GM12864 (cell line): ENCODE measurements around the gene RXRB.
A peak's percentile ranks its signal among the peaks of the same experiment; 100 is the strongest.

Experiments used
- DNase-seq: peaks from one replicate; pipeline ENCODE4 v3.0.0-alpha.2; 2011; ENCODE audit warnings: low read depth
- H3K4me3 ChIP-seq: 2 replicates; pipeline ENCODE4 v1.5.1; 2011; ENCODE audit warnings: mild to moderate bottlenecking, low read depth, low read length, control low read depth
- CTCF ChIP-seq: IDR thresholded peaks from 2 replicates; pipeline ENCODE4 v1.5.1; 2011; ENCODE audit warnings: low read depth, mild to moderate bottlenecking, moderate library complexity, low read length, control low read depth, inconsistent platforms; ENCODE audit errors: missing control alignments

RXRB gene

GRCh38 chr6:33200219-33201146 lies at the start of gene RXRB, which contains the start of gene SLC39A7:
Gene RXRB, minus strand, starts transcription at chr6:33200665. Its CDS starts 189 bp downstream, at chr6:33200476.
Gene SLC39A7, plus strand, starts transcription at chr6:33200867. Its CDS starts 379 bp downstream, at chr6:33201246.
- peak; percentile 98 for DNase-seq
- TF ChIP-seq CTCF: no peak
- H3K4me3 ChIP-seq: peak within 1 kb of the TSS; percentile 93

GRCh38 chr6:33249732-33250630 lies 49.5 kb upstream of the RXRB start:
- DNase-seq: no peak
- H3K4me3 ChIP-seq: peak overlapping the region; percentile 78
- no peak for TF ChIP-seq CTCF

GRCh38 chr6:33248932-33249731 lies 48.7 kb upstream of the RXRB start:
- peak; percentile 8 for TF ChIP-seq CTCF
- peak; percentile 99 for DNase-seq
- H3K4me3 ChIP-seq: peak overlapping the region; percentile 78

- no peak for DNase-seq
- TF ChIP-seq CTCF: no peak
- H3K4me3 ChIP-seq: peak overlapping the region; percentile 78
Measured at GRCh38 chr6:33248643-33248931, 48.1 kb upstream of the RXRB start.

GRCh38 chr6:33247977-33248642 lies 47.6 kb upstream of the RXRB start:
- peak overlapping the region; percentile 78 for H3K4me3 ChIP-seq
- DNase-seq: peak; percentile 72
- TF ChIP-seq CTCF: peak; percentile 99

GRCh38 chr6:33243476-33243875 lies 43.0 kb upstream of the RXRB start:
- no peak for TF ChIP-seq CTCF
- DNase-seq: no peak

More at GRCh38 chr6:33243476-33243875, 43.0 kb upstream of the RXRB start:
- H3K4me3 ChIP-seq: no peak overlapping the region
